ENCODE results near the gene EIF2S1. TPM values are rescaled to one million over a fixed set of nuclear protein-coding genes. Genes with fewer than 3 reads are reported as not detected.

The EIF2S1 gene
- total RNA-seq, 1 donor from 2014 or later, result 80.1 TPM

DNA sequence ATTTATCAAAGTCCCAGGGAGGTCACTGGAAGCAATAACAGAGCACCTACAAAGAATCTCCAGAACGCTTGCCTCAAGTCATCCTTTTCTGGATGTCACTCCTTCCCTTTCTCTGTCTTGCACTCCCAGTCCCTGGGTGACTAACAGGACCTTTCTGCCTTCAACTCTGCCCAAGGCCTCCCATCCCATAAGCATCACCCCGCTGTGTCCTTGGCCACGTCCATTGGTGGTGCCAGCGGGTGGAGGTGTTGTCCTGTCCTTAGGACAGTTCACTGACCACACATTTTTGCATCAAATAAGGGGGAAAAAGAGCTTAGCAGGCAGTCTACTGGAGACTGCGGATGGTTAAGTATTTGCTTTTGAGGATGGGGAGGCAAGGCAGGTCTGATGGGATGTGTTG is 75.5 kb downstream of the EIF2S1 start:
- TF ChIP-seq, protein P1, sequence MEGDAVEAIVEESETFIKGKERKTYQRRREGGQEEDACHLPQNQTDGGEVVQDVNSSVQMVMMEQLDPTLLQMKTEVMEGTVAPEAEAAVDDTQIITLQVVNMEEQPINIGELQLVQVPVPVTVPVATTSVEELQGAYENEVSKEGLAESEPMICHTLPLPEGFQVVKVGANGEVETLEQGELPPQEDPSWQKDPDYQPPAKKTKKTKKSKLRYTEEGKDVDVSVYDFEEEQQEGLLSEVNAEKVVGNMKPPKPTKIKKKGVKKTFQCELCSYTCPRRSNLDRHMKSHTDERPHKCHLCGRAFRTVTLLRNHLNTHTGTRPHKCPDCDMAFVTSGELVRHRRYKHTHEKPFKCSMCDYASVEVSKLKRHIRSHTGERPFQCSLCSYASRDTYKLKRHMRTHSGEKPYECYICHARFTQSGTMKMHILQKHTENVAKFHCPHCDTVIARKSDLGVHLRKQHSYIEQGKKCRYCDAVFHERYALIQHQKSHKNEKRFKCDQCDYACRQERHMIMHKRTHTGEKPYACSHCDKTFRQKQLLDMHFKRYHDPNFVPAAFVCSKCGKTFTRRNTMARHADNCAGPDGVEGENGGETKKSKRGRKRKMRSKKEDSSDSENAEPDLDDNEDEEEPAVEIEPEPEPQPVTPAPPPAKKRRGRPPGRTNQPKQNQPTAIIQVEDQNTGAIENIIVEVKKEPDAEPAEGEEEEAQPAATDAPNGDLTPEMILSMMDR (IDR thresholded peaks at IDR 0.05), result no peak
- H3K4me1 ChIP-seq, result no peaks in the 10 kb centered on the region
- ATAC-seq, result no peak
- H3K4me3 ChIP-seq, result no peak overlapping the region
- intact Hi-C loops (cut with DNase I), result no loop called here
- no peak for DNase-seq
- H3K27me3 ChIP-seq, result no peaks in the 10 kb centered on the region
- H3K27ac ChIP-seq, result no peak overlapping the region
- no peaks in the 10 kb centered on the region for H3K36me3 ChIP-seq
- no peaks in the 10 kb centered on the region for H3K9me3 ChIP-seq

Other genes with a start within 250 kb of the EIF2S1 start
- gene GARIN2, start 170.9 kb upstream of the EIF2S1 start, total RNA-seq, result 0.29 TPM
- 35.5 TPM for gene PALS1, start 118.9 kb upstream of the EIF2S1 start, total RNA-seq
- gene ATP6V1D, start 524 bp upstream of the EIF2S1 start, total RNA-seq, result 67.8 TPM
- 2.5 TPM for gene PLEK2, start 51.8 kb downstream of the EIF2S1 start, total RNA-seq
- 5.4 TPM for gene TMEM229B, start 128.4 kb downstream of the EIF2S1 start, total RNA-seq
- 2.3 TPM for gene PLEKHH1, start 173.0 kb downstream of the EIF2S1 start, total RNA-seq
- gene PIGH, start 239.9 kb downstream of the EIF2S1 start, total RNA-seq, result 24.2 TPM